ENCODE measurements around the gene UBE3A. TPM values are rescaled to one million over a fixed set of nuclear protein-coding genes. Genes with fewer than 3 reads are reported as not detected.

UBE3A gene
- 100 to 1,000 TPM in 3 of 7 donors, 10 to 100 TPM in 4; 67.0 to 130 (median 99.3) TPM for total RNA-seq
- 10 to 100 TPM; 27.0 to 52.0 TPM for polyA plus RNA-seq
- long read RNA-seq, donor 1, full-length matches to known transcripts: 39 of 79 reads
- long read RNA-seq, donor 1, partial matches to known transcripts: 25 of 79 reads
- long read RNA-seq, donor 1, other reads (novel, unspliced or antisense): 15 of 79 reads
- long read RNA-seq, donor 2, full-length matches to known transcripts: 9 of 9 reads
- long read RNA-seq, donor 2, partial matches to known transcripts: 0 of 9 reads
- long read RNA-seq, donor 2, other reads (novel, unspliced or antisense): 0 of 9 reads
- long read RNA-seq, donor 3, full-length matches to known transcripts: 105 of 153 reads
- long read RNA-seq, donor 3, partial matches to known transcripts: 15 of 153 reads
- long read RNA-seq, donor 3, other reads (novel, unspliced or antisense): 33 of 153 reads

GRCh38 chr15:25438601-25439368, at the start of gene UBE3A:
TSS of gene UBE3A (minus strand) at chr15:25439024. CDS start at chr15:25409107, 29,917 bp downstream.
- peak within 1 kb of the TSS; percentile 99 for H3K4me3 ChIP-seq
- H3K4me1 ChIP-seq (ENCODE audit: insufficient read depth): peaks cover 3% of the 10 kb centered on the region
- WGBS, 3 donors: 0 to 1% (median 1%) methylated on average over 51 to 96 of the region's 97 CpGs
- no peaks in the 10 kb centered on the region for H3K9me3 ChIP-seq
- no peaks in the 10 kb centered on the region for H3K36me3 ChIP-seq
- peak; percentile 89 to 95 (median 92) for DNase-seq
- intact Hi-C loops (cut with DNase I): no loop called here
- TF ChIP-seq CTCF (IDR thresholded peaks at IDR 0.05) (peak in 2 of 3 donors; percentile 6 to 21), POLR2A (IDR thresholded peaks at IDR 0.05) (peak; percentile 55), EP300 (IDR thresholded peaks at IDR 0.05) (no peak)
- H3K27ac ChIP-seq: peak within 1 kb of the TSS; percentile 88 to 93
- H3K27me3 ChIP-seq: no peaks in the 10 kb centered on the region

- H3K4me3 ChIP-seq: no peak overlapping the region
- TF ChIP-seq POLR2A (IDR thresholded peaks at IDR 0.05) (no peak), EP300 (IDR thresholded peaks at IDR 0.05) (no peak), CTCF (IDR thresholded peaks at IDR 0.05) (no peak)
- H3K27ac ChIP-seq: no peak overlapping the region
- no peaks in the 10 kb centered on the region for H3K27me3 ChIP-seq
- no peaks in the 10 kb centered on the region for H3K4me1 ChIP-seq (ENCODE audit: insufficient read depth)
- H3K9me3 ChIP-seq: no peaks in the 10 kb centered on the region
- no peaks in the 10 kb centered on the region for H3K36me3 ChIP-seq
- DNase-seq: no peak
- intact Hi-C loops (cut with DNase I): no loop called here
- 54 to 59% (median 58%) methylated on average over 5 of the region's 5 CpGs for WGBS, 3 donors
These were observed 48.5 kb upstream of the UBE3A start for GRCh38 chr15:25487226-25487884.

GRCh38 chr15:25486051-25486450, 47.2 kb upstream of the UBE3A start:
- Histone ChIP-seq H3K27me3 (no peaks in the 10 kb centered on the region), H3K36me3 (no peaks in the 10 kb centered on the region), H3K4me3 (no peak overlapping the region), H3K27ac (no peak overlapping the region), H3K4me1 (ENCODE audit: insufficient read depth) (no peaks in the 10 kb centered on the region), H3K9me3 (no peaks in the 10 kb centered on the region)
- WGBS, 3 donors: 60 to 73% (median 67%) methylated on average over 1 of the region's 1 CpG
- DNase-seq: no peak
- TF ChIP-seq POLR2A (IDR thresholded peaks at IDR 0.05): no peak
- TF ChIP-seq CTCF (IDR thresholded peaks at IDR 0.05): no peak
- TF ChIP-seq EP300 (IDR thresholded peaks at IDR 0.05): no peak
- intact Hi-C loops (cut with DNase I): no loop called here

- TF ChIP-seq EP300 (IDR thresholded peaks at IDR 0.05): no peak
- no peak for TF ChIP-seq POLR2A (IDR thresholded peaks at IDR 0.05)
- TF ChIP-seq CTCF (IDR thresholded peaks at IDR 0.05): no peak
- Histone ChIP-seq H3K9me3 (no peaks in the 10 kb centered on the region), H3K27me3 (no peaks in the 10 kb centered on the region), H3K36me3 (no peaks in the 10 kb centered on the region), H3K4me1 (ENCODE audit: insufficient read depth) (no peaks in the 10 kb centered on the region), H3K27ac (no peak overlapping the region), H3K4me3 (no peak overlapping the region)
- WGBS, 3 donors: 4 to 8% (median 5%) methylated on average over 14 of the region's 14 CpGs
- DNase-seq: peak in 2 of 5 donors; percentile 23 to 32
- intact Hi-C loops (cut with DNase I): no loop called here
These were observed 42.5 kb upstream of the UBE3A start for GRCh38 chr15:25481208-25481859.
